ENCODE results near the gene IMPG2.
A peak's percentile ranks its signal among the peaks of the same experiment; 100 is the strongest.

Gene IMPG2

GRCh38 chr3:101281521-101282030 is 38.8 kb downstream of the IMPG2 start:
- no peaks in the 10 kb centered on the region for H3K27me3 ChIP-seq (ENCODE audit: insufficient read depth, low read depth, severe bottlenecking)
- TF ChIP-seq CTCF (IDR thresholded peaks at IDR 0.05; ENCODE audit: low read depth, low read length): no peak
- peaks cover 74% of the 10 kb centered on the region for H3K36me3 ChIP-seq
- H3K4me3 ChIP-seq (ENCODE audit: low read depth, low read length): no peak overlapping the region
- H3K9me3 ChIP-seq (ENCODE audit: severe bottlenecking): no peaks in the 10 kb centered on the region
- no peak overlapping the region for H3K27ac ChIP-seq
- peak; percentile 9 for DNase-seq

- Histone ChIP-seq H3K4me3 (ENCODE audit: low read depth, low read length) (no peak overlapping the region), H3K27me3 (ENCODE audit: insufficient read depth, low read depth, severe bottlenecking) (no peaks in the 10 kb centered on the region), H3K9me3 (ENCODE audit: severe bottlenecking) (no peaks in the 10 kb centered on the region), H3K36me3 (peaks cover 73% of the 10 kb centered on the region), H3K27ac (no peak overlapping the region)
- TF ChIP-seq CTCF (IDR thresholded peaks at IDR 0.05; ENCODE audit: low read depth, low read length): no peak
- no peak for DNase-seq
These were observed 40.5 kb downstream of the IMPG2 start for GRCh38 chr3:101279765-101280385.

GRCh38 chr3:101279162-101279561 is 41.2 kb downstream of the IMPG2 start:
- no peak overlapping the region for H3K27ac ChIP-seq
- H3K27me3 ChIP-seq (ENCODE audit: insufficient read depth, low read depth, severe bottlenecking): no peaks in the 10 kb centered on the region
- H3K4me3 ChIP-seq (ENCODE audit: low read depth, low read length): no peak overlapping the region
- DNase-seq: no peak
- H3K9me3 ChIP-seq (ENCODE audit: severe bottlenecking): no peaks in the 10 kb centered on the region
- peaks cover 73% of the 10 kb centered on the region for H3K36me3 ChIP-seq
- no peak for TF ChIP-seq CTCF (IDR thresholded peaks at IDR 0.05; ENCODE audit: low read depth, low read length)

GRCh38 chr3:101278727-101279126 is 41.6 kb downstream of the IMPG2 start:
- Histone ChIP-seq H3K36me3 (peaks cover 73% of the 10 kb centered on the region), H3K4me3 (ENCODE audit: low read depth, low read length) (no peak overlapping the region), H3K27me3 (ENCODE audit: insufficient read depth, low read depth, severe bottlenecking) (no peaks in the 10 kb centered on the region), H3K9me3 (ENCODE audit: severe bottlenecking) (no peaks in the 10 kb centered on the region), H3K27ac (no peak overlapping the region)
- no peak for DNase-seq
- no peak for TF ChIP-seq CTCF (IDR thresholded peaks at IDR 0.05; ENCODE audit: low read depth, low read length)

GRCh38 chr3:101273608-101274007 is 46.8 kb downstream of the IMPG2 start:
- no peak for DNase-seq
- Histone ChIP-seq H3K9me3 (ENCODE audit: severe bottlenecking) (no peaks in the 10 kb centered on the region), H3K36me3 (peaks cover 91% of the 10 kb centered on the region), H3K27me3 (ENCODE audit: insufficient read depth, low read depth, severe bottlenecking) (no peaks in the 10 kb centered on the region), H3K27ac (no peak overlapping the region), H3K4me3 (ENCODE audit: low read depth, low read length) (no peak overlapping the region)
- TF ChIP-seq CTCF (IDR thresholded peaks at IDR 0.05; ENCODE audit: low read depth, low read length): no peak

GRCh38 chr3:101273156-101273555 is 47.2 kb downstream of the IMPG2 start:
- Histone ChIP-seq H3K36me3 (peaks cover 96% of the 10 kb centered on the region), H3K27me3 (ENCODE audit: insufficient read depth, low read depth, severe bottlenecking) (no peaks in the 10 kb centered on the region)

More at GRCh38 chr3:101273156-101273555, 47.2 kb downstream of the IMPG2 start:
- no peak for TF ChIP-seq CTCF (IDR thresholded peaks at IDR 0.05; ENCODE audit: low read depth, low read length)
- Histone ChIP-seq H3K9me3 (ENCODE audit: severe bottlenecking) (no peaks in the 10 kb centered on the region), H3K27ac (no peak overlapping the region), H3K4me3 (ENCODE audit: low read depth, low read length) (no peak overlapping the region)
- no peak for DNase-seq
